ENCODE measurements around the gene MSANTD1. TPM values are rescaled to one million over a fixed set of nuclear protein-coding genes. Genes with fewer than 3 reads are reported as not detected.

Gene MSANTD1
- polyA plus RNA-seq, 1 donor from 2014 or later = 12.7 TPM

DNA sequence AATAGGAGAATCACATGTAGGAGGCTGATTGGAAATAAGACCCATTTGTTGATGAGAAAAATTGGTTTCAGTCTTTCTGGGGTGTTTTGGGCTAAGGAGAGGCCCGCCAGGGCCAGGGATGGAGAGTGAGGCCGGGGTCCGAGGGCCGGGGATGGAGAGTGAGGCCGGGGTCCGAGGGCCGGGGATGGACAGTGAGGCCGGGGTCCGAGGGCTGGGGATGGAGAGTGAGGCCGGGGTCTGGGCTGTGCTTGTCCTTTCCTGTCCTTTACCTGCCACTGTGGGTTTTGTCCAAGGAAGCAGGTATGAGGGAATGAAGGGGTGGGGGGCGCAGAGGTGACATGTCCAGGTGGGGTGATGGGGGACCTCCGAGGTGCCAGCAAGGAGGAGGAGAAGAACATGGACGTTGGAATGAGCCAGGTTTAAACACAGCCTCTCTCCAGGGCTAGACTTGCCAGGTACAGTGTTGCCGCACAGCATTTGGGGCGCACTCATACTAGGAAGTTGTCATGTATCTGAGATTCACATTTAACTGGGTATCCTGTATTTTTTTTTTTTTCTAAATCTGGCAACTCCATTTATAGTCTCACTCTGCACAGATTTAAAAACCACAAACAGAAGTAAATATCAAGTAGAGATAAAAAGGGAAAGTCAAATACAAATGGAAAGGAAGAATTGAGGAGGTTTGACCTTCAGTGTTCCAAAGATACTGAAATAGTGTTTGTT, 52.7 kb downstream of the MSANTD1 start:
- no peaks in the 10 kb centered on the region for H3K9me2 ChIP-seq (ENCODE audit: insufficient read depth, low read length)
- peaks cover 59% of the 10 kb centered on the region for H3K79me2 ChIP-seq (replicated peaks; ENCODE audit: insufficient read depth, low read length)
- no peaks in the 10 kb centered on the region for H3K9me3 ChIP-seq (ENCODE audit: low read length)
- H3F3A ChIP-seq (ENCODE audit: insufficient read depth, low read length, poor library complexity, severe bottlenecking) = no peaks in the 10 kb centered on the region
- H3K27me3 ChIP-seq (ENCODE audit: insufficient read depth, low read depth, low read length) = no peaks in the 10 kb centered on the region
- no peak overlapping the region for H3K27ac ChIP-seq (ENCODE audit: low read length)
- H3K9ac ChIP-seq (ENCODE audit: low read length) = no peak overlapping the region
- H4K20me1 ChIP-seq (ENCODE audit: insufficient read depth) = no peaks in the 10 kb centered on the region
- H2AFZ ChIP-seq (ENCODE audit: low read depth, low read length) = no peak overlapping the region
- TF ChIP-seq MXI1 (conservative IDR thresholded peaks at IDR 0.05; ENCODE audit: poor library complexity, severe bottlenecking) = no peak
- TF ChIP-seq EZH2 (IDR thresholded peaks at IDR 0.05; ENCODE audit: borderline replicate concordance, insufficient read depth, low read length, poor library complexity, severe bottlenecking) = no peak
- no peak for TF ChIP-seq POLR2AphosphoS5 (IDR thresholded peaks at IDR 0.05)
- TF ChIP-seq RAD21 (conservative IDR thresholded peaks at IDR 0.05) = no peak
- no peak for TF ChIP-seq SMC3 (conservative IDR thresholded peaks at IDR 0.05; ENCODE audit: poor library complexity)
- no peak for TF ChIP-seq TAF1 (IDR thresholded peaks at IDR 0.05; ENCODE audit: low read depth)
- no peak for TF ChIP-seq EP300 (conservative IDR thresholded peaks at IDR 0.05; ENCODE audit: poor library complexity, severe bottlenecking)
- TF ChIP-seq, protein P1, sequence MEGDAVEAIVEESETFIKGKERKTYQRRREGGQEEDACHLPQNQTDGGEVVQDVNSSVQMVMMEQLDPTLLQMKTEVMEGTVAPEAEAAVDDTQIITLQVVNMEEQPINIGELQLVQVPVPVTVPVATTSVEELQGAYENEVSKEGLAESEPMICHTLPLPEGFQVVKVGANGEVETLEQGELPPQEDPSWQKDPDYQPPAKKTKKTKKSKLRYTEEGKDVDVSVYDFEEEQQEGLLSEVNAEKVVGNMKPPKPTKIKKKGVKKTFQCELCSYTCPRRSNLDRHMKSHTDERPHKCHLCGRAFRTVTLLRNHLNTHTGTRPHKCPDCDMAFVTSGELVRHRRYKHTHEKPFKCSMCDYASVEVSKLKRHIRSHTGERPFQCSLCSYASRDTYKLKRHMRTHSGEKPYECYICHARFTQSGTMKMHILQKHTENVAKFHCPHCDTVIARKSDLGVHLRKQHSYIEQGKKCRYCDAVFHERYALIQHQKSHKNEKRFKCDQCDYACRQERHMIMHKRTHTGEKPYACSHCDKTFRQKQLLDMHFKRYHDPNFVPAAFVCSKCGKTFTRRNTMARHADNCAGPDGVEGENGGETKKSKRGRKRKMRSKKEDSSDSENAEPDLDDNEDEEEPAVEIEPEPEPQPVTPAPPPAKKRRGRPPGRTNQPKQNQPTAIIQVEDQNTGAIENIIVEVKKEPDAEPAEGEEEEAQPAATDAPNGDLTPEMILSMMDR (IDR thresholded peaks at IDR 0.05; ENCODE audit: poor library complexity, severe bottlenecking) = no peak
- TF ChIP-seq, protein P2, sequence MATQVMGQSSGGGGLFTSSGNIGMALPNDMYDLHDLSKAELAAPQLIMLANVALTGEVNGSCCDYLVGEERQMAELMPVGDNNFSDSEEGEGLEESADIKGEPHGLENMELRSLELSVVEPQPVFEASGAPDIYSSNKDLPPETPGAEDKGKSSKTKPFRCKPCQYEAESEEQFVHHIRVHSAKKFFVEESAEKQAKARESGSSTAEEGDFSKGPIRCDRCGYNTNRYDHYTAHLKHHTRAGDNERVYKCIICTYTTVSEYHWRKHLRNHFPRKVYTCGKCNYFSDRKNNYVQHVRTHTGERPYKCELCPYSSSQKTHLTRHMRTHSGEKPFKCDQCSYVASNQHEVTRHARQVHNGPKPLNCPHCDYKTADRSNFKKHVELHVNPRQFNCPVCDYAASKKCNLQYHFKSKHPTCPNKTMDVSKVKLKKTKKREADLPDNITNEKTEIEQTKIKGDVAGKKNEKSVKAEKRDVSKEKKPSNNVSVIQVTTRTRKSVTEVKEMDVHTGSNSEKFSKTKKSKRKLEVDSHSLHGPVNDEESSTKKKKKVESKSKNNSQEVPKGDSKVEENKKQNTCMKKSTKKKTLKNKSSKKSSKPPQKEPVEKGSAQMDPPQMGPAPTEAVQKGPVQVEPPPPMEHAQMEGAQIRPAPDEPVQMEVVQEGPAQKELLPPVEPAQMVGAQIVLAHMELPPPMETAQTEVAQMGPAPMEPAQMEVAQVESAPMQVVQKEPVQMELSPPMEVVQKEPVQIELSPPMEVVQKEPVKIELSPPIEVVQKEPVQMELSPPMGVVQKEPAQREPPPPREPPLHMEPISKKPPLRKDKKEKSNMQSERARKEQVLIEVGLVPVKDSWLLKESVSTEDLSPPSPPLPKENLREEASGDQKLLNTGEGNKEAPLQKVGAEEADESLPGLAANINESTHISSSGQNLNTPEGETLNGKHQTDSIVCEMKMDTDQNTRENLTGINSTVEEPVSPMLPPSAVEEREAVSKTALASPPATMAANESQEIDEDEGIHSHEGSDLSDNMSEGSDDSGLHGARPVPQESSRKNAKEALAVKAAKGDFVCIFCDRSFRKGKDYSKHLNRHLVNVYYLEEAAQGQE (IDR thresholded peaks at IDR 0.05; ENCODE audit: borderline replicate concordance) = no peak
- H3K36me3 ChIP-seq (ENCODE audit: insufficient read depth, low read length) = no peaks in the 10 kb centered on the region
- H3K4me2 ChIP-seq (ENCODE audit: low read length) = no peak overlapping the region
- H3K4me3 ChIP-seq (ENCODE audit: low read length) = no peak overlapping the region

DNA sequence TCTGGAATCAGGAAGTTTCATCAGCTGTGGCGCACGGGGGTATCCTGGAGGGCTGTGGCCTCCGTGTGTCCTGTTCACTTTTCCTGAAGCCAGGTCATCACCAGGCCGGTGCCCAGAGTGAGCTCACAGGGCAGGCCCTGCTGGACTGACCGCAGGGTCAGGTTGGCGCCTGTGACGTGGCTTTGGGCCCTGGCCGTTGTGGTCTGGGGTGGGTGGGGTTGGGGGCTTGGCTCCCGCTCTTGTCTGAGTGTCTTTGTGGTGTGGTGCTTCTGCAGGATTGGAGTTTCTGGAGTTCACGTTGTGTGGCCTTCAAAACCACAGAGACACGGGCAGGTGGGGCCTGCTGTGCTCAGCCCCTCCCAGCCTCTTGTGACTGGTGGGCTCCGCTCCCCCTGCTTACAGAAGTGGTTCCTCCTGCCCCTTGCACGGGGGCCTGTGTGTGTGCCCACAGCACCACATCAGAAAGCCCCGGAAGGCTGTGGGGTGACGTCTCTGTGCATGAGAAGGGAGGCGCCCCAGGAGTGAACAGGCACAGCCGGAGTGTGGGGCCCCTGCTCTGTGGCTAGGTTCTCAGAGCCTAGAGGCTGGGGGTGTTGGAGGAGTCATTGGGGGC, 53.3 kb downstream of the MSANTD1 start:
- no peak overlapping the region for H3K27ac ChIP-seq (ENCODE audit: low read length)

More for the DNA sequence above, 53.3 kb downstream of the MSANTD1 start:
- Histone ChIP-seq H4K20me1 (ENCODE audit: insufficient read depth) (no peaks in the 10 kb centered on the region), H3F3A (ENCODE audit: insufficient read depth, low read length, poor library complexity, severe bottlenecking) (no peaks in the 10 kb centered on the region), H3K9ac (ENCODE audit: low read length) (no peak overlapping the region), H3K27me3 (ENCODE audit: insufficient read depth, low read depth, low read length) (no peaks in the 10 kb centered on the region), H3K79me2 (replicated peaks; ENCODE audit: insufficient read depth, low read length) (peaks cover 66% of the 10 kb centered on the region), H3K36me3 (ENCODE audit: insufficient read depth, low read length) (no peaks in the 10 kb centered on the region), H2AFZ (ENCODE audit: low read depth, low read length) (no peak overlapping the region), H3K9me3 (ENCODE audit: low read length) (no peaks in the 10 kb centered on the region), H3K9me2 (ENCODE audit: insufficient read depth, low read length) (no peaks in the 10 kb centered on the region), H3K4me3 (ENCODE audit: low read length) (no peak overlapping the region), H3K4me2 (ENCODE audit: low read length) (no peak overlapping the region)
- TF ChIP-seq SMC3 (conservative IDR thresholded peaks at IDR 0.05; ENCODE audit: poor library complexity) = no peak
- TF ChIP-seq POLR2AphosphoS5 (IDR thresholded peaks at IDR 0.05) = no peak
- TF ChIP-seq, protein P2 (IDR thresholded peaks at IDR 0.05; ENCODE audit: borderline replicate concordance) = no peak
- TF ChIP-seq TAF1 (IDR thresholded peaks at IDR 0.05; ENCODE audit: low read depth) = no peak
- TF ChIP-seq RAD21 (conservative IDR thresholded peaks at IDR 0.05) = no peak
- no peak for TF ChIP-seq EP300 (conservative IDR thresholded peaks at IDR 0.05; ENCODE audit: poor library complexity, severe bottlenecking)
- no peak for TF ChIP-seq MXI1 (conservative IDR thresholded peaks at IDR 0.05; ENCODE audit: poor library complexity, severe bottlenecking)
- TF ChIP-seq, protein P1 (IDR thresholded peaks at IDR 0.05; ENCODE audit: poor library complexity, severe bottlenecking) = no peak

Data from neural cell (in vitro differentiated cells).